ENCODE results near the gene EPHB1.

EPHB1 gene

GRCh38 chr3:134809427-134810051, 14.5 kb downstream of the EPHB1 start:
- no peak for DNase-seq (ENCODE audit: low spot score)

- DNase-seq (ENCODE audit: low spot score): no peak
Observed at GRCh38 chr3:134810052-134810435, 15.0 kb downstream of the EPHB1 start.

GRCh38 chr3:134810850-134811249, 15.8 kb downstream of the EPHB1 start:
- no peak for DNase-seq (ENCODE audit: low spot score)

- DNase-seq (ENCODE audit: low spot score): no peak
Observed at GRCh38 chr3:134813618-134814017, 18.6 kb downstream of the EPHB1 start.

- no peak for DNase-seq (ENCODE audit: low spot score)
Observed at GRCh38 chr3:134815519-134815918, 20.5 kb downstream of the EPHB1 start.

- no peak for DNase-seq (ENCODE audit: low spot score)
Observed at GRCh38 chr3:134816623-134817022, 21.6 kb downstream of the EPHB1 start.

GRCh38 chr3:134817297-134817696, 22.2 kb downstream of the EPHB1 start:
- no peak for DNase-seq (ENCODE audit: low spot score)

GRCh38 chr3:134820994-134821393, 25.9 kb downstream of the EPHB1 start:
- DNase-seq (ENCODE audit: low spot score): no peak

- DNase-seq (ENCODE audit: low spot score): no peak
Observed at GRCh38 chr3:134822090-134822489, 27.0 kb downstream of the EPHB1 start.

- DNase-seq (ENCODE audit: low spot score): no peak
Observed at GRCh38 chr3:134823679-134824078, 28.6 kb downstream of the EPHB1 start.

- DNase-seq (ENCODE audit: low spot score): no peak
Observed at GRCh38 chr3:134824791-134825190, 29.7 kb downstream of the EPHB1 start.

GRCh38 chr3:134827213-134827612, 32.2 kb downstream of the EPHB1 start:
- no peak for DNase-seq (ENCODE audit: low spot score)

GRCh38 chr3:134829721-134830120, 34.7 kb downstream of the EPHB1 start:
- no peak for DNase-seq (ENCODE audit: low spot score)

GRCh38 chr3:134832585-134832984, 37.5 kb downstream of the EPHB1 start:
- DNase-seq (ENCODE audit: low spot score): no peak

- DNase-seq (ENCODE audit: low spot score): no peak
Observed at GRCh38 chr3:134833453-134834163, 38.5 kb downstream of the EPHB1 start.

- no peak for DNase-seq (ENCODE audit: low spot score)
Observed at GRCh38 chr3:134836921-134837320, 41.9 kb downstream of the EPHB1 start.

- DNase-seq (ENCODE audit: low spot score): no peak
Observed at GRCh38 chr3:134838599-134838998, 43.5 kb downstream of the EPHB1 start.

- no peak for DNase-seq (ENCODE audit: low spot score)
Observed at GRCh38 chr3:134839422-134839821, 44.4 kb downstream of the EPHB1 start.

GRCh38 chr3:134839990-134840389, 44.9 kb downstream of the EPHB1 start:
- no peak for DNase-seq (ENCODE audit: low spot score)

GRCh38 chr3:134840459-134840858, 45.4 kb downstream of the EPHB1 start:
- no peak for DNase-seq (ENCODE audit: low spot score)

- DNase-seq (ENCODE audit: low spot score): no peak
Observed at GRCh38 chr3:134846084-134846483, 51.0 kb downstream of the EPHB1 start.

- DNase-seq (ENCODE audit: low spot score): no peak
Observed at GRCh38 chr3:134846911-134847317, 51.9 kb downstream of the EPHB1 start.

GRCh38 chr3:134847349-134847748, 52.3 kb downstream of the EPHB1 start:
- DNase-seq (ENCODE audit: low spot score): no peak

GRCh38 chr3:134849561-134849960, 54.5 kb downstream of the EPHB1 start:
- no peak for DNase-seq (ENCODE audit: low spot score)

Measured in D341Med (cell line).